ENCODE measurements around the gene CYRIA. TPM values are rescaled to one million over a fixed set of nuclear protein-coding genes. Genes with fewer than 3 reads are reported as not detected.

Gene CYRIA
- polyA plus RNA-seq, 1 of the 3 experiments (the other 2 are of a cell fraction): 0.13 TPM

DNA sequence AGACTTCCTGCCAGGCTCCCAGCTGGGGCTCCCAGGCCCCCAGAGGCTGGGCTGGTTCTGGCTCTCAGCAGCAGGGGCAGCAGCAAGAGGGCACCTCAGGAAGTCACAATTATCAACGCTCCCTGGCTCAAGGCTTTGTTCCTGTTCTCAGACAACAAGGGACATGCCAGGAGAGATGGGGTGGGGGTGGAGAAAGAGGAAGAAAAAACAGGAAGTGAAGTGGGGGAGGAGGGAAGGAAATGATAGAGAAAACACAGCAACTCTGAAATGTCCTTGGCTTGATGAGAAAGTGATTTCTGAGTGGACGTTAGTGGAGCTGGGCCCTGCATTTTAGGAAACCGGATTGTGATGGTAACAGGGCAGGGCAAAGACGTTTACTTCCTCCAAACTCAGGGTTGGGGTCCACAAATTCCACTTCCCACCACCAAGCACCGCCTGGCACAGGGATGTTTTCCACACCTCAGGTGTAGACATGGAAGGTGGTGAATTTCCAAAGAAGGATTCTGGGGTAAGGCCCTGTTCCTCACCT, 40.4 kb downstream of the CYRIA start:
- Histone ChIP-seq H3K36me3 (replicated peaks in 1 of 2; ENCODE audit: control insufficient read depth in 1 of 2, insufficient read depth in 2 of 2, low read length in 1 of 2) (no peaks in the 10 kb centered on the region), H3K9ac (no peak overlapping the region), H3K27me3 (ENCODE audit: insufficient read depth) (no peaks in the 10 kb centered on the region), H2AFZ (ENCODE audit: low read depth) (no peak overlapping the region), H3K4me1 (ENCODE audit: control insufficient read depth in 1 of 2, insufficient read depth in 2 of 2, low read depth in 1 of 2, low read length in 1 of 2) (peaks cover 4 to 9% of the 10 kb centered on the region in 2 experiments; a peak in 2 of 4 replicates), H3F3A (replicated peaks; ENCODE audit: insufficient read depth) (no peaks in the 10 kb centered on the region), H3K9me2 (no peaks in the 10 kb centered on the region), H3K9me3 (no peaks in the 10 kb centered on the region), H3K79me2 (ENCODE audit: insufficient read depth) (no peaks in the 10 kb centered on the region), H3K4me2 (no peak overlapping the region), H4K20me1 (ENCODE audit: insufficient read depth) (no peaks in the 10 kb centered on the region), H3K4me3 (ENCODE audit: low read depth in 2 of 2, low read length in 1 of 2) (no peak overlapping the region), H3K27ac (ENCODE audit: low read depth in 2 of 2, low read length in 1 of 2) (no peak overlapping the region)
- WGBS (ENCODE audit: low lambda C conversion rate): 40% methylated on average over 5 of the region's 5 CpGs
- TF ChIP-seq FOXM1 (IDR thresholded peaks at IDR 0.05; ENCODE audit: low read depth) (no peak), NFIC (IDR thresholded peaks at IDR 0.05; ENCODE audit: borderline replicate concordance) (no peak), GABPA (IDR thresholded peaks at IDR 0.05; ENCODE audit: low read depth) (no peak), ELF1 (IDR thresholded peaks at IDR 0.05) (no peak), MEF2A (IDR thresholded peaks at IDR 0.05; ENCODE audit: borderline replicate concordance, low read depth) (no peak), RFX5 (IDR thresholded peaks at IDR 0.05; ENCODE audit: low read length) (no peak), NRF1 (IDR thresholded peaks at IDR 0.05; ENCODE audit: low read depth, low read length) (no peak), TAF1 (IDR thresholded peaks at IDR 0.05; ENCODE audit: borderline replicate concordance, low read depth, low read length) (no peak), EZH2phosphoT487 (IDR thresholded peaks at IDR 0.05; ENCODE audit: borderline replicate concordance, low read depth) (no peak), CHD2 (IDR thresholded peaks at IDR 0.05; ENCODE audit: low read length, partially characterized antibody) (no peak), RAD21 (IDR thresholded peaks at IDR 0.05; ENCODE audit: low read length) (no peak), JUND (IDR thresholded peaks at IDR 0.05) (no peak)
- TF ChIP-seq, protein P1, sequence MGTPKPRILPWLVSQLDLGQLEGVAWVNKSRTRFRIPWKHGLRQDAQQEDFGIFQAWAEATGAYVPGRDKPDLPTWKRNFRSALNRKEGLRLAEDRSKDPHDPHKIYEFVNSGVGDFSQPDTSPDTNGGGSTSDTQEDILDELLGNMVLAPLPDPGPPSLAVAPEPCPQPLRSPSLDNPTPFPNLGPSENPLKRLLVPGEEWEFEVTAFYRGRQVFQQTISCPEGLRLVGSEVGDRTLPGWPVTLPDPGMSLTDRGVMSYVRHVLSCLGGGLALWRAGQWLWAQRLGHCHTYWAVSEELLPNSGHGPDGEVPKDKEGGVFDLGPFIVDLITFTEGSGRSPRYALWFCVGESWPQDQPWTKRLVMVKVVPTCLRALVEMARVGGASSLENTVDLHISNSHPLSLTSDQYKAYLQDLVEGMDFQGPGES (IDR thresholded peaks at IDR 0.05; ENCODE audit: low read depth, low read length): no peak
- TF ChIP-seq, protein P2, sequence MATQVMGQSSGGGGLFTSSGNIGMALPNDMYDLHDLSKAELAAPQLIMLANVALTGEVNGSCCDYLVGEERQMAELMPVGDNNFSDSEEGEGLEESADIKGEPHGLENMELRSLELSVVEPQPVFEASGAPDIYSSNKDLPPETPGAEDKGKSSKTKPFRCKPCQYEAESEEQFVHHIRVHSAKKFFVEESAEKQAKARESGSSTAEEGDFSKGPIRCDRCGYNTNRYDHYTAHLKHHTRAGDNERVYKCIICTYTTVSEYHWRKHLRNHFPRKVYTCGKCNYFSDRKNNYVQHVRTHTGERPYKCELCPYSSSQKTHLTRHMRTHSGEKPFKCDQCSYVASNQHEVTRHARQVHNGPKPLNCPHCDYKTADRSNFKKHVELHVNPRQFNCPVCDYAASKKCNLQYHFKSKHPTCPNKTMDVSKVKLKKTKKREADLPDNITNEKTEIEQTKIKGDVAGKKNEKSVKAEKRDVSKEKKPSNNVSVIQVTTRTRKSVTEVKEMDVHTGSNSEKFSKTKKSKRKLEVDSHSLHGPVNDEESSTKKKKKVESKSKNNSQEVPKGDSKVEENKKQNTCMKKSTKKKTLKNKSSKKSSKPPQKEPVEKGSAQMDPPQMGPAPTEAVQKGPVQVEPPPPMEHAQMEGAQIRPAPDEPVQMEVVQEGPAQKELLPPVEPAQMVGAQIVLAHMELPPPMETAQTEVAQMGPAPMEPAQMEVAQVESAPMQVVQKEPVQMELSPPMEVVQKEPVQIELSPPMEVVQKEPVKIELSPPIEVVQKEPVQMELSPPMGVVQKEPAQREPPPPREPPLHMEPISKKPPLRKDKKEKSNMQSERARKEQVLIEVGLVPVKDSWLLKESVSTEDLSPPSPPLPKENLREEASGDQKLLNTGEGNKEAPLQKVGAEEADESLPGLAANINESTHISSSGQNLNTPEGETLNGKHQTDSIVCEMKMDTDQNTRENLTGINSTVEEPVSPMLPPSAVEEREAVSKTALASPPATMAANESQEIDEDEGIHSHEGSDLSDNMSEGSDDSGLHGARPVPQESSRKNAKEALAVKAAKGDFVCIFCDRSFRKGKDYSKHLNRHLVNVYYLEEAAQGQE (IDR thresholded peaks at IDR 0.05; ENCODE audit: low read depth, low read length): no peak
- TF ChIP-seq, protein P3, sequence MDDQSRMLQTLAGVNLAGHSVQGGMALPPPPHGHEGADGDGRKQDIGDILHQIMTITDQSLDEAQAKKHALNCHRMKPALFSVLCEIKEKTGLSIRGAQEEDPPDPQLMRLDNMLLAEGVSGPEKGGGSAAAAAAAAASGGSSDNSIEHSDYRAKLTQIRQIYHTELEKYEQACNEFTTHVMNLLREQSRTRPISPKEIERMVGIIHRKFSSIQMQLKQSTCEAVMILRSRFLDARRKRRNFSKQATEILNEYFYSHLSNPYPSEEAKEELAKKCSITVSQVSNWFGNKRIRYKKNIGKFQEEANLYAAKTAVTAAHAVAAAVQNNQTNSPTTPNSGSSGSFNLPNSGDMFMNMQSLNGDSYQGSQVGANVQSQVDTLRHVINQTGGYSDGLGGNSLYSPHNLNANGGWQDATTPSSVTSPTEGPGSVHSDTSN (IDR thresholded peaks at IDR 0.05): no peak
- TF ChIP-seq, protein P4, sequence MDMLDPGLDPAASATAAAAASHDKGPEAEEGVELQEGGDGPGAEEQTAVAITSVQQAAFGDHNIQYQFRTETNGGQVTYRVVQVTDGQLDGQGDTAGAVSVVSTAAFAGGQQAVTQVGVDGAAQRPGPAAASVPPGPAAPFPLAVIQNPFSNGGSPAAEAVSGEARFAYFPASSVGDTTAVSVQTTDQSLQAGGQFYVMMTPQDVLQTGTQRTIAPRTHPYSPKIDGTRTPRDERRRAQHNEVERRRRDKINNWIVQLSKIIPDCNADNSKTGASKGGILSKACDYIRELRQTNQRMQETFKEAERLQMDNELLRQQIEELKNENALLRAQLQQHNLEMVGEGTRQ (IDR thresholded peaks at IDR 0.05; ENCODE audit: borderline replicate concordance, low read depth, low read length): no peak
- TF ChIP-seq, protein P5, sequence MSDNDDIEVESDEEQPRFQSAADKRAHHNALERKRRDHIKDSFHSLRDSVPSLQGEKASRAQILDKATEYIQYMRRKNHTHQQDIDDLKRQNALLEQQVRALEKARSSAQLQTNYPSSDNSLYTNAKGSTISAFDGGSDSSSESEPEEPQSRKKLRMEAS (IDR thresholded peaks at IDR 0.05; ENCODE audit: low read depth): no peak
- CTCF ChIA-PET: interaction anchor here (1.4 to 17.2 kb wide), 4 partner anchors 11 to 131 kb away, joined by 7 to 298 read pairs (median 9); no protein-coding TSS in a partner anchor
- POLR2A ChIA-PET: no interaction called here
- DNase-seq: no peak
